Measurements from ENCODE around the gene JAKMIP3. TPM values are rescaled to one million over a fixed set of nuclear protein-coding genes. Genes with fewer than 3 reads are reported as not detected.

Gene JAKMIP3
- total RNA-seq, 1 experiment from 2014 or later, result 2.8 TPM

- intact Hi-C loops (cut with micrococcal nuclease; ENCODE audit: unreplicated experiment), result no loop called here
- Histone ChIP-seq H3K27ac (ENCODE audit: low read depth, low read length, poor library complexity, severe bottlenecking) (no peak overlapping the region), H3K36me3 (ENCODE audit: insufficient read depth, low read length, poor library complexity, severe bottlenecking) (no peaks in the 10 kb centered on the region), H3K27me3 (replicated peaks; ENCODE audit: insufficient read depth, low read depth, low read length, poor library complexity) (peaks cover 28% of the 10 kb centered on the region), H3K9me3 (ENCODE audit: low read depth, low read length, poor library complexity, severe bottlenecking) (no peaks in the 10 kb centered on the region), H3K4me3 (ENCODE audit: low read depth, low read length, poor library complexity, severe bottlenecking) (no peak overlapping the region), H3K4me1 (ENCODE audit: insufficient read depth, low read length, poor library complexity, severe bottlenecking) (no peaks in the 10 kb centered on the region)
- POLR2A ChIA-PET (ENCODE audit: low non-redundant PET), result no interaction called here
- BruUV-seq (replicated peaks), result no TSS peak
- DNase-seq (ENCODE audit: low spot score), result no peak
- no peak for TF ChIP-seq EZH2 (IDR thresholded peaks at IDR 0.05; ENCODE audit: borderline replicate concordance, low read depth, low read length, poor library complexity, severe bottlenecking)
- TF ChIP-seq, protein P1, sequence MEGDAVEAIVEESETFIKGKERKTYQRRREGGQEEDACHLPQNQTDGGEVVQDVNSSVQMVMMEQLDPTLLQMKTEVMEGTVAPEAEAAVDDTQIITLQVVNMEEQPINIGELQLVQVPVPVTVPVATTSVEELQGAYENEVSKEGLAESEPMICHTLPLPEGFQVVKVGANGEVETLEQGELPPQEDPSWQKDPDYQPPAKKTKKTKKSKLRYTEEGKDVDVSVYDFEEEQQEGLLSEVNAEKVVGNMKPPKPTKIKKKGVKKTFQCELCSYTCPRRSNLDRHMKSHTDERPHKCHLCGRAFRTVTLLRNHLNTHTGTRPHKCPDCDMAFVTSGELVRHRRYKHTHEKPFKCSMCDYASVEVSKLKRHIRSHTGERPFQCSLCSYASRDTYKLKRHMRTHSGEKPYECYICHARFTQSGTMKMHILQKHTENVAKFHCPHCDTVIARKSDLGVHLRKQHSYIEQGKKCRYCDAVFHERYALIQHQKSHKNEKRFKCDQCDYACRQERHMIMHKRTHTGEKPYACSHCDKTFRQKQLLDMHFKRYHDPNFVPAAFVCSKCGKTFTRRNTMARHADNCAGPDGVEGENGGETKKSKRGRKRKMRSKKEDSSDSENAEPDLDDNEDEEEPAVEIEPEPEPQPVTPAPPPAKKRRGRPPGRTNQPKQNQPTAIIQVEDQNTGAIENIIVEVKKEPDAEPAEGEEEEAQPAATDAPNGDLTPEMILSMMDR (conservative IDR thresholded peaks at IDR 0.05; ENCODE audit: low read depth, low read length), result no peak
- CTCF ChIA-PET, result no interaction called here
Measured at GRCh38 chr10:132021504-132022143, 44.1 kb upstream of the JAKMIP3 start.

DNA sequence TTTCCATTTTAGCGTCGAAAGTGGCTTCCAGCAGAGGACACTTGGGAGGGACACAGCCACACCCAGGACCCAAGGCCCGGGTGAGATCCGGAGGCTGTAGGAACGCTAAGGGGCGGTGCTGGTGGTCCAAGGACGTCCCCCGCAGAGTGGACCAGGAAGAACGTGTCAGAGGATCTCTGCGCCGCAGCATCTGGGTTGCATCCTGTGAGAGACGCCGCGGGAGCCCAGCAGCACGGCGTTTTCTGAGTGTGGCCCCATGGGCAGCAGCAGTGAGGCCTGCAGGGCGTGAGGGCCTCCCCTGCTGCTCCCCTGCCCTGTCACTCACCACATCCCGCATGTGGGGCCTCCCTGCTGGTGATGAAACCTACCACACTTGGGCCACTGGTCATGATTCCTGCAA lies 43.5 kb upstream of the JAKMIP3 start:
- ChIA-PET POLR2A (ENCODE audit: low non-redundant PET) (no interaction called here), CTCF (interaction anchor here (0.9 to 1.9 kb wide), 4 partner anchors 41 to 137 kb away, joined by 3 to 27 read pairs (median 8); partner anchors contain the start of gene BNIP3)
- H3K27me3 ChIP-seq (replicated peaks; ENCODE audit: insufficient read depth, low read depth, low read length, poor library complexity), result peaks cover 32% of the 10 kb centered on the region
- H3K36me3 ChIP-seq (ENCODE audit: insufficient read depth, low read length, poor library complexity, severe bottlenecking), result no peaks in the 10 kb centered on the region
- H3K9me3 ChIP-seq (ENCODE audit: low read depth, low read length, poor library complexity, severe bottlenecking), result no peaks in the 10 kb centered on the region
- no TSS peak for BruUV-seq (replicated peaks)
- no peak for DNase-seq (ENCODE audit: low spot score)
- no peak overlapping the region for H3K4me3 ChIP-seq (ENCODE audit: low read depth, low read length, poor library complexity, severe bottlenecking)
- intact Hi-C loops (cut with micrococcal nuclease; ENCODE audit: unreplicated experiment), result no loop called here
- no peak overlapping the region for H3K27ac ChIP-seq (ENCODE audit: low read depth, low read length, poor library complexity, severe bottlenecking)
- no peaks in the 10 kb centered on the region for H3K4me1 ChIP-seq (ENCODE audit: insufficient read depth, low read length, poor library complexity, severe bottlenecking)
- no peak for TF ChIP-seq EZH2 (IDR thresholded peaks at IDR 0.05; ENCODE audit: borderline replicate concordance, low read depth, low read length, poor library complexity, severe bottlenecking)
- TF ChIP-seq, protein P1 (conservative IDR thresholded peaks at IDR 0.05; ENCODE audit: low read depth, low read length), result no peak

DNA sequence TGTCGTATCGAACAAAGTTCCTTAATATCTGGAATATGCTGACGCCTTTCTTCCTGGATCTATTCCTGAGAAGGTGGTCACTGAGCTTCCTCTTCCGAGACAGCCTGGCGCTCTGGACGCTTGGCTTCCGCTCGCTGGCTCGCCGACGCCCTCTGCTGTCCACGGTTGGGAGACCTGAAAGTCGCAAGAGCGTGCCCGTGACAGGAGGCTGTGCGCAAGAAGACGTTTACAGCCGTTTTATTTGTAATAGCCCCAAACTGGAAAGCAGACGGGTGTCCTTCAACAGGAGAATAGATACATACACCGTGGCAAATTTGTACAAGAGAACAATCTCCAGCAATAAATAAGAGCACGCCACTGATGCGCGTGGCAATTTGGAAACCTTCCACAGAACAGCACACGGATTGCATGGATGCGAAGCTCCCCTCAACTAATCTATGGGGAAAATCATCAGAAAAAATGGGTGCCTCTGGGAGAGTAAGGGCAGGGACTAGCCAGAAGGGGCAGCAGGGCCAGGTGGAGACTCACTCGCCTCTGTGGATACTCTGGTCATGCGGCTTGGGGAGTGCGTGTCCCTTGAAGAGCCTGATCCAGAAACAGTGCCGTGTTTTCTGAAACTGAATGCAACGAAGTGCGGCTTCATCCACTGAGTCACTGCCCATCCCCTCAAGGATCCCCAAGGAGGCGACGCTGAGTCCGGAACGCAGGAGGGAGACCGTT lies 42.5 kb upstream of the JAKMIP3 start:
- TF ChIP-seq, protein P1 (conservative IDR thresholded peaks at IDR 0.05; ENCODE audit: low read depth, low read length), result peak; percentile 94
- no peak for TF ChIP-seq EZH2 (IDR thresholded peaks at IDR 0.05; ENCODE audit: borderline replicate concordance, low read depth, low read length, poor library complexity, severe bottlenecking)
- ChIA-PET CTCF (interaction anchor here (0.6 to 1.9 kb wide), 9 partner anchors 17 to 1834 kb away, joined by 3 to 27 read pairs (median 3); partner anchors contain the start of gene BNIP3), POLR2A (ENCODE audit: low non-redundant PET) (no interaction called here)
- DNase-seq (ENCODE audit: low spot score), result peak; percentile 83
- no TSS peak for BruUV-seq (replicated peaks)
- Histone ChIP-seq H3K4me1 (ENCODE audit: insufficient read depth, low read length, poor library complexity, severe bottlenecking) (no peaks in the 10 kb centered on the region), H3K4me3 (ENCODE audit: low read depth, low read length, poor library complexity, severe bottlenecking) (peak overlapping the region; percentile 29), H3K36me3 (ENCODE audit: insufficient read depth, low read length, poor library complexity, severe bottlenecking) (no peaks in the 10 kb centered on the region), H3K27me3 (replicated peaks; ENCODE audit: insufficient read depth, low read depth, low read length, poor library complexity) (peaks cover 42% of the 10 kb centered on the region), H3K9me3 (ENCODE audit: low read depth, low read length, poor library complexity, severe bottlenecking) (no peaks in the 10 kb centered on the region), H3K27ac (ENCODE audit: low read depth, low read length, poor library complexity, severe bottlenecking) (no peak overlapping the region)
- intact Hi-C loops (cut with micrococcal nuclease; ENCODE audit: unreplicated experiment), result loop anchor here (1.0 kb wide), 1 partner anchor 138 kb away; no protein-coding TSS in a partner anchor

Measured in A673 (cell line).